ENCODE results near the gene NGEF.

DNA sequence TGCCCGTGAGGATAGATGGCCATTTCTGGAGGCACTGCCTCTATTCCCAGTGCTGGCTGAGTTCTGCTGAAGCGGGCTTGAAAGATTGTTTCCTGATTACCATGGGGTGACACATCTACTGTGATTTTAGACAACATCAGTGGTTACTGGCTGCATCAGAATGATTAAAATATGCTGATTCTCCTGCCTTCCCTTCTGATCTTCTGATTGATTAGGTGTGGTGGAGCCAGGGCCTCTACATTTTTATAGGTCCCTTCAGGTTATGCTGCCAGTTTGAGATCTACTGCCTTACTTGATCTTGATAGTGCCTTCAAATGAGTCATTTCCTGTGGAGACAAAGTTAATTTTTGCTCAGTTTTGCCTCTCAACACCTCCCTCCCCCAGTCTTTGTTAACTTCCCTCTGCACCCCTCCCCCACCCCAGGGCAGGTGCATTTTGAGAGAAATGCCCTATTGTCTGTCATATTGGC lies 174.6 kb downstream of the NGEF start:
- TF ChIP-seq, protein P1, sequence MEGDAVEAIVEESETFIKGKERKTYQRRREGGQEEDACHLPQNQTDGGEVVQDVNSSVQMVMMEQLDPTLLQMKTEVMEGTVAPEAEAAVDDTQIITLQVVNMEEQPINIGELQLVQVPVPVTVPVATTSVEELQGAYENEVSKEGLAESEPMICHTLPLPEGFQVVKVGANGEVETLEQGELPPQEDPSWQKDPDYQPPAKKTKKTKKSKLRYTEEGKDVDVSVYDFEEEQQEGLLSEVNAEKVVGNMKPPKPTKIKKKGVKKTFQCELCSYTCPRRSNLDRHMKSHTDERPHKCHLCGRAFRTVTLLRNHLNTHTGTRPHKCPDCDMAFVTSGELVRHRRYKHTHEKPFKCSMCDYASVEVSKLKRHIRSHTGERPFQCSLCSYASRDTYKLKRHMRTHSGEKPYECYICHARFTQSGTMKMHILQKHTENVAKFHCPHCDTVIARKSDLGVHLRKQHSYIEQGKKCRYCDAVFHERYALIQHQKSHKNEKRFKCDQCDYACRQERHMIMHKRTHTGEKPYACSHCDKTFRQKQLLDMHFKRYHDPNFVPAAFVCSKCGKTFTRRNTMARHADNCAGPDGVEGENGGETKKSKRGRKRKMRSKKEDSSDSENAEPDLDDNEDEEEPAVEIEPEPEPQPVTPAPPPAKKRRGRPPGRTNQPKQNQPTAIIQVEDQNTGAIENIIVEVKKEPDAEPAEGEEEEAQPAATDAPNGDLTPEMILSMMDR (IDR thresholded peaks at IDR 0.05; ENCODE audit: insufficient read depth, low read length, poor library complexity, severe bottlenecking): no peak
- no peak for TF ChIP-seq EZH2phosphoT487 (conservative IDR thresholded peaks at IDR 0.05; ENCODE audit: low read length)

Measured in SU-DHL-6 (cell line).